Panc1 (cell line): ENCODE measurements around the gene CEP55. TPM values are rescaled to one million over a fixed set of nuclear protein-coding genes. Genes with fewer than 3 reads are reported as not detected.

Experiments used
- ATAC-seq: fragments of 200-7000 bp; cut with Tn5 transposase; 2 replicates; pipeline ENCODE4 v1.9.1; 2020; ENCODE audit warnings: mild to moderate bottlenecking, moderate library complexity
- BruUV-seq: library from RNA; stranded (reverse); fragments of 400-500 nt; replicated peaks from 2 replicates; lab custom pipeline; 2021; lab: Mats Ljungman, UMichigan
- CTCF ChIA-PET: fragments of 300-600 bp; sonication (Branson Sonifier 250); formaldehyde crosslinking; loops from one replicate; lab custom pipeline; 2022; ENCODE audit warnings: antibody characterized with exemption; lab: Charles Lee
- POLR2A ChIA-PET: fragments of 300-600 bp; sonication (Branson Sonifier 250); formaldehyde crosslinking; loops from one replicate; lab custom pipeline; 2022; ENCODE audit warnings: antibody characterized with exemption; lab: Charles Lee
- DNase-seq: peaks from one replicate; pipeline ENCODE4 v3.0.0-alpha.2; 2010; ENCODE audit warnings: low read depth, low spot score
- H3K27ac ChIP-seq: 2 replicates; pipeline ENCODE4 v1.5.1; 2011; ENCODE audit warnings: mild to moderate bottlenecking, low read length, inconsistent platforms
- H3K27me3 ChIP-seq: fragments of 200-500 bp; sonication (Bioruptor generic); 2 replicates; pipeline ENCODE4 v1.6.0; 2014; ENCODE audit warnings: low read length, inconsistent platforms; ENCODE audit not compliant: control insufficient read depth, insufficient read depth
- H3K36me3 ChIP-seq: fragments of 200-500 bp; sonication (Bioruptor generic); 2 replicates; pipeline ENCODE4 v1.5.1; 2014; ENCODE audit warnings: inconsistent platforms, mild to moderate bottlenecking, low read length, moderate library complexity; ENCODE audit not compliant: control insufficient read depth, insufficient read depth
- H3K4me1 ChIP-seq: 2 replicates; pipeline ENCODE4 v1.5.1; 2011; ENCODE audit warnings: inconsistent platforms, mild to moderate bottlenecking, low read length, moderate library complexity; ENCODE audit not compliant: control insufficient read depth, insufficient read depth
- H3K4me3 ChIP-seq, 2 experiments: 2 replicates each; pipeline ENCODE4 v1.5.1; 2011 to 2012; ENCODE audit warnings: low read depth in 2 of 2, low read length in 2 of 2, mild to moderate bottlenecking in 2 of 2, inconsistent platforms in 1 of 2, moderate library complexity in 1 of 2
- H3K9me3 ChIP-seq: fragments of 200-500 bp; sonication (Bioruptor generic); 2 replicates; pipeline ENCODE4 v1.5.1; 2014; ENCODE audit warnings: low read depth, mild to moderate bottlenecking, inconsistent platforms, low read length, moderate library complexity; ENCODE audit not compliant: control insufficient read depth, insufficient read depth
- POLR2AphosphoS5 ChIP-seq: IDR thresholded peaks from 2 replicates; pipeline ENCODE4 v1.6.1; 2012; ENCODE audit warnings: mild to moderate bottlenecking, low read depth, low read length, moderate library complexity
- SIN3A ChIP-seq: IDR thresholded peaks from 2 replicates; pipeline ENCODE4 v1.6.1; 2012; ENCODE audit warnings: low read depth, mild to moderate bottlenecking, low read length, moderate library complexity, borderline replicate concordance; ENCODE audit not compliant: insufficient read depth
- TCF7L2 ChIP-seq: IDR thresholded peaks from 2 replicates; pipeline ENCODE4 v1.6.1; 2011; ENCODE audit warnings: mild to moderate bottlenecking, low read depth, low read length, inconsistent platforms
- in situ Hi-C: cut with HindIII; loops from 2 replicates; pipeline ENCODE4 v1.10.0; 2016; ENCODE audit warnings: low sequenced_read_pairs, low pct_unique_long_range_greater_than_20kb
- intact Hi-C: fragments of 100-400 bp; cut with micrococcal nuclease; formaldehyde crosslinking; loops from one replicate; pipeline ENCODE4 v1.10.0; 2022; ENCODE audit not compliant: unreplicated experiment
- total RNA-seq: library from RNA; stranded (reverse); gene quantifications from one replicate; pipeline ENCODE4 v1.2.1, GENCODE V29; 2021; ENCODE audit not compliant: unreplicated experiment
- TF ChIP-seq, protein P1 (sequence below): fragments of 450-650 bp; IDR thresholded peaks from 2 replicates; pipeline ENCODE4 v1.5.1; 2017; ENCODE audit warnings: mild to moderate bottlenecking
- TF ChIP-seq, protein P2 (sequence below), 2 experiments: IDR thresholded peaks; 2 replicates each; pipeline ENCODE4 v1.6.1; 2011 to 2012; ENCODE audit warnings: low read depth in 2 of 2, control low read depth in 1 of 2, low read length in 1 of 2, mild to moderate bottlenecking in 1 of 2, moderate library complexity in 1 of 2; ENCODE audit not compliant: insufficient read depth in 1 of 2

The CEP55 gene
- total RNA-seq, 1 experiment from 2014 or later, result 96.4 TPM

DNA sequence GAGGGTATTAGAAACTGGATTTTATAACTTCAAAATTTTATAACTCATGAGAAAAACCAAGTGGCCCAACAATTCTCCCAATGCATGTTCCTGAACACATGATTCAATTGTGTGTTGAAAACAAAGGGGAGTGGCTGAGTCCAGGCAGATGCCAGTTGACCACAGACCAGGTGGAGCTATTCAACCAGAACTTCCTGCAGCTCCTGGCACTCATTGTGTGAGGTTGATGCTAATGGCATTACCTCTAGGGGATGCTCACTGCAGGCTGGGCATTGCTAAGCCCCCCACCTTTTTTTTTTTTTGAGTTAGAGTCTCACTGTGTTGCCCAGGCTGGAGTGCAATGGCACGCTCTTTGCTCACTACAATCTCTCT is 34.6 kb upstream of the CEP55 start:
- POLR2A ChIA-PET, result interaction anchor here (0.7 to 2.1 kb wide), 6 partner anchors 14 to 93 kb away, joined by 3 to 8 read pairs (median 4); partner anchors contain the start of gene MYOF
- in situ Hi-C loops, result no loop called here

DNA sequence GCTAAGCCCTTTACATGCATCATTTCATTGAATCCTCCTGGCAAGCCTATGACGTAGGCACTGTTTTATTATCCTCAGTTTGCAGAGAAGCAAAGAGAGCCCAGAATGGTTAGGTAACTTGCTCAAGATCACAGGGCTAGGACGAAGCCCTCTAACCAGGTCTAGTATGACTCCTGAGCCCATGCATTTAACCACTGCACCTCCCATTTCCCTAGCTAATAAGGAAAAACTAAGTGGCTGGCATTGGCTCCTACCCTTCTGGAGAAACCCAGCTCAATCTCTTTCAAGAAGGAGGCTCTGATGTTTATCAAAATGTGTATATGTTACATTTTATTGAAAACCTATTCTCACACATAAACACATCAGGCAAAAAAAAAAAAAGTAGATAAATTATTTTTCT is 34.0 kb upstream of the CEP55 start:
- DNase-seq (no peak), ATAC-seq (no peak)
- ChIA-PET CTCF (interaction anchor here (0.8 kb wide), 1 partner anchor 19 kb away, joined by 4 read pairs; no protein-coding TSS in a partner anchor), POLR2A (interaction anchor here (0.8 to 2.1 kb wide), 4 partner anchors 16 to 25 kb away, joined by 3 to 4 read pairs (median 4); partner anchors contain the start of gene MYOF)
- Histone ChIP-seq H3K4me3 (no peak overlapping the region), H3K27me3 (no peaks in the 10 kb centered on the region), H3K27ac (peak overlapping the region; percentile 100), H3K36me3 (no peaks in the 10 kb centered on the region; the same call in 1 of the 2 replicates), H3K4me1 (peaks cover 90% of the 10 kb centered on the region), H3K9me3 (no peaks in the 10 kb centered on the region)
- TSS peak; percentile 27 for BruUV-seq
- in situ Hi-C loops (no loop called here), intact Hi-C loops (no loop called here)
- TF ChIP-seq, protein P1, sequence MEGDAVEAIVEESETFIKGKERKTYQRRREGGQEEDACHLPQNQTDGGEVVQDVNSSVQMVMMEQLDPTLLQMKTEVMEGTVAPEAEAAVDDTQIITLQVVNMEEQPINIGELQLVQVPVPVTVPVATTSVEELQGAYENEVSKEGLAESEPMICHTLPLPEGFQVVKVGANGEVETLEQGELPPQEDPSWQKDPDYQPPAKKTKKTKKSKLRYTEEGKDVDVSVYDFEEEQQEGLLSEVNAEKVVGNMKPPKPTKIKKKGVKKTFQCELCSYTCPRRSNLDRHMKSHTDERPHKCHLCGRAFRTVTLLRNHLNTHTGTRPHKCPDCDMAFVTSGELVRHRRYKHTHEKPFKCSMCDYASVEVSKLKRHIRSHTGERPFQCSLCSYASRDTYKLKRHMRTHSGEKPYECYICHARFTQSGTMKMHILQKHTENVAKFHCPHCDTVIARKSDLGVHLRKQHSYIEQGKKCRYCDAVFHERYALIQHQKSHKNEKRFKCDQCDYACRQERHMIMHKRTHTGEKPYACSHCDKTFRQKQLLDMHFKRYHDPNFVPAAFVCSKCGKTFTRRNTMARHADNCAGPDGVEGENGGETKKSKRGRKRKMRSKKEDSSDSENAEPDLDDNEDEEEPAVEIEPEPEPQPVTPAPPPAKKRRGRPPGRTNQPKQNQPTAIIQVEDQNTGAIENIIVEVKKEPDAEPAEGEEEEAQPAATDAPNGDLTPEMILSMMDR, result no peak
- TF ChIP-seq POLR2AphosphoS5, result peak; percentile 6; the same call in 1 of the 2 replicates

More for the DNA sequence above, 34.6 kb upstream of the CEP55 start:
- DNase-seq (no peak), ATAC-seq (0 out of 2 replicates have a peak, but pooled peaks have one; percentile 9)
- H3K36me3 ChIP-seq, result peaks cover 2% of the 10 kb centered on the region
- no peak overlapping the region for H3K4me3 ChIP-seq
- CTCF ChIA-PET, result interaction anchor here (1.2 kb wide), 1 partner anchor 86 kb away, joined by 3 read pairs; no protein-coding TSS in a partner anchor
- no peaks in the 10 kb centered on the region for H3K27me3 ChIP-seq
- no TSS peak for BruUV-seq
- H3K9me3 ChIP-seq, result no peaks in the 10 kb centered on the region
- TF ChIP-seq SIN3A (no peak), TCF7L2 (no peak), POLR2AphosphoS5 (peak; percentile 32; the same call in 1 of the 2 replicates)
- TF ChIP-seq, protein P1, result no peak
- TF ChIP-seq, protein P2, sequence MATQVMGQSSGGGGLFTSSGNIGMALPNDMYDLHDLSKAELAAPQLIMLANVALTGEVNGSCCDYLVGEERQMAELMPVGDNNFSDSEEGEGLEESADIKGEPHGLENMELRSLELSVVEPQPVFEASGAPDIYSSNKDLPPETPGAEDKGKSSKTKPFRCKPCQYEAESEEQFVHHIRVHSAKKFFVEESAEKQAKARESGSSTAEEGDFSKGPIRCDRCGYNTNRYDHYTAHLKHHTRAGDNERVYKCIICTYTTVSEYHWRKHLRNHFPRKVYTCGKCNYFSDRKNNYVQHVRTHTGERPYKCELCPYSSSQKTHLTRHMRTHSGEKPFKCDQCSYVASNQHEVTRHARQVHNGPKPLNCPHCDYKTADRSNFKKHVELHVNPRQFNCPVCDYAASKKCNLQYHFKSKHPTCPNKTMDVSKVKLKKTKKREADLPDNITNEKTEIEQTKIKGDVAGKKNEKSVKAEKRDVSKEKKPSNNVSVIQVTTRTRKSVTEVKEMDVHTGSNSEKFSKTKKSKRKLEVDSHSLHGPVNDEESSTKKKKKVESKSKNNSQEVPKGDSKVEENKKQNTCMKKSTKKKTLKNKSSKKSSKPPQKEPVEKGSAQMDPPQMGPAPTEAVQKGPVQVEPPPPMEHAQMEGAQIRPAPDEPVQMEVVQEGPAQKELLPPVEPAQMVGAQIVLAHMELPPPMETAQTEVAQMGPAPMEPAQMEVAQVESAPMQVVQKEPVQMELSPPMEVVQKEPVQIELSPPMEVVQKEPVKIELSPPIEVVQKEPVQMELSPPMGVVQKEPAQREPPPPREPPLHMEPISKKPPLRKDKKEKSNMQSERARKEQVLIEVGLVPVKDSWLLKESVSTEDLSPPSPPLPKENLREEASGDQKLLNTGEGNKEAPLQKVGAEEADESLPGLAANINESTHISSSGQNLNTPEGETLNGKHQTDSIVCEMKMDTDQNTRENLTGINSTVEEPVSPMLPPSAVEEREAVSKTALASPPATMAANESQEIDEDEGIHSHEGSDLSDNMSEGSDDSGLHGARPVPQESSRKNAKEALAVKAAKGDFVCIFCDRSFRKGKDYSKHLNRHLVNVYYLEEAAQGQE (IDR thresholded peaks at IDR 0.05; ENCODE audit: insufficient read depth in 1 of 2, low read depth in 2 of 2, low read length in 1 of 2), result no peak
- peak overlapping the region; percentile 100 for H3K27ac ChIP-seq
- peaks cover 94% of the 10 kb centered on the region for H3K4me1 ChIP-seq
- intact Hi-C loops, result no loop called here
